Measurements from ENCODE around the gene GIN1.

- TF ChIP-seq CTCF (IDR thresholded peaks at IDR 0.05; ENCODE audit: insufficient read depth, low read length, poor library complexity, severe bottlenecking) (no peak), EZH2phosphoT487 (conservative IDR thresholded peaks at IDR 0.05; ENCODE audit: low read length) (no peak)
Observed at GRCh38 chr5:103092676-103093075, 27.3 kb downstream of the GIN1 start.
